Stimulated activated naive CD4-positive, alpha-beta T cell (primary cell): Measurements from ENCODE around the gene PTPRE.

Experiments
- DNase-seq, 6 experiments: peaks; one replicate each; lab custom pipeline; 2025; lab: John Stamatoyannopoulos, UW

Gene PTPRE

GRCh38 chr10:128000471-128001362 is 93.8 kb downstream of the PTPRE start:
- no peak for DNase-seq

- no peak for DNase-seq
These were observed 94.5 kb downstream of the PTPRE start for GRCh38 chr10:128001363-128001745.

- no peak for DNase-seq
These were observed 94.9 kb downstream of the PTPRE start for GRCh38 chr10:128001849-128002248.

- DNase-seq, result no peak
These were observed 96.6 kb downstream of the PTPRE start for GRCh38 chr10:128003521-128003920.

GRCh38 chr10:128005858-128006257 is 99.0 kb downstream of the PTPRE start:
- DNase-seq, result no peak

GRCh38 chr10:128007056-128007455 is 100.2 kb downstream of the PTPRE start:
- no peak for DNase-seq

- DNase-seq, result no peak
These were observed 101.1 kb downstream of the PTPRE start for GRCh38 chr10:128007971-128008370.

- DNase-seq, result no peak
These were observed 101.8 kb downstream of the PTPRE start for GRCh38 chr10:128008521-128009250.

GRCh38 chr10:128009372-128010126 is 102.6 kb downstream of the PTPRE start:
- no peak for DNase-seq

GRCh38 chr10:128011059-128011979 is 104.4 kb downstream of the PTPRE start:
- DNase-seq, result peak; percentile 68 to 94 (median 82)

GRCh38 chr10:128013626-128014025 is 106.7 kb downstream of the PTPRE start:
- DNase-seq, result no peak

- no peak for DNase-seq
These were observed 107.3 kb downstream of the PTPRE start for GRCh38 chr10:128014236-128014635.

GRCh38 chr10:128016423-128017060 is 109.6 kb downstream of the PTPRE start:
- DNase-seq, result no peak

GRCh38 chr10:128017822-128018221 is 110.9 kb downstream of the PTPRE start:
- DNase-seq, result no peak

GRCh38 chr10:128018236-128018635 is 111.3 kb downstream of the PTPRE start:
- no peak for DNase-seq

- DNase-seq, result no peak
These were observed 111.8 kb downstream of the PTPRE start for GRCh38 chr10:128018691-128019090.

GRCh38 chr10:128022261-128023196 is 115.6 kb downstream of the PTPRE start:
- no peak for DNase-seq

GRCh38 chr10:128024426-128024825 is 117.5 kb downstream of the PTPRE start:
- no peak for DNase-seq

GRCh38 chr10:128025437-128025836 is 118.5 kb downstream of the PTPRE start:
- DNase-seq, result no peak

GRCh38 chr10:128025951-128026350 is 119.0 kb downstream of the PTPRE start:
- DNase-seq, result no peak
